HG02610 (cell line): Measurements from ENCODE around the gene PAPPA2.
"Not testable (repeated sequence)": the region's sequence is repeated elsewhere in the genome, so short reads cannot be mapped to it uniquely, and the experiment has no call there.

Experiments used
- ATAC-seq: cut with Tn5 transposase; IDR thresholded peaks from one replicate; pipeline ENCODE4 v1.9.1; 2021; ENCODE audit warnings: mild to moderate bottlenecking, moderate library complexity; ENCODE audit not compliant: unreplicated experiment

PAPPA2 gene

DNA sequence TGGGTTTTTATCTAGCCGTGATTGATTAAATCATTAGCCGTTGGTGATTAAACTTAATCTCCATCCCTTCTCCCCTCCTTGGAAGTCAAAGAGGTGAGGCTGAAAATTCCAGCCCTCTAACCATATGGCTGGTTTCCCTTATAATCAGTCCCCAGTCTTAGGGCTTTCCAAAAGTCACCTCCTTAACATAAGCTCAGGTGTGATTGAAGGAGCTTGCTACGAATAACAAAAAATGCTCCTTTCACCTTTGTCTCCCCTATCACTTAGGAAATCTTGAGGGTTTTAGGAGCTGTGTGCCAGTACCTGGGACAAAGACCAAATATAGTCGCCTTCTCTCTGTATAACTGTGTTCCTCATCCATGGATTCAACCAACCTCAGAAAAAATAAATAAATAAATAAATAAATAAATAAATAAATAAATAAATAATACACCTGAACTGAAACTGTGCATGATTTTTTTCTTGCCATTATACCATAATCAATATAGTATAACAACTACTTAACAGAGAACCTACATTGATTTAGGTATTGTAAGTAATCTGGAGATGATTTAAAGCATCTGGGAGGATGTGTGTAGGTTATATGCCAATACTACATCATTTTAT, 82.2 kb downstream of the PAPPA2 start:
- no peak for ATAC-seq

DNA sequence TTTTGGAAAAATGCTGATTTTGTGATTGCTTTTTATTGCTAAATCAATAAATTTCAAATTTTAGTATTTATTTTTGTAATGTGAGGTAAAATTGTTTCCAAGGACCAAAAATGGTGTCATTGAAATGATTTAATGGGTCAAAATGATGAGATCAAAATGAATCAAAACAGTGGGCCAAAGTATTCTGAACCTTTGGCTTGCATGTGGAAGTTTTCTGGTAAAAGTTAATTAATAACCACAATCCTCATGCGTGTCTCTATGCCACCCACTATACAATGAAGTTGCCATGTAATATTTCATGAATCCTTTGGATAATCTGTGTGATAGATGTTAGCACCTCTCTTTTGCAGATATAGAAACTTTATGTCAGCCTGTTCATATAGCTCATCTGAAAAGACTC, 83.8 kb downstream of the PAPPA2 start:
- no peak for ATAC-seq

DNA sequence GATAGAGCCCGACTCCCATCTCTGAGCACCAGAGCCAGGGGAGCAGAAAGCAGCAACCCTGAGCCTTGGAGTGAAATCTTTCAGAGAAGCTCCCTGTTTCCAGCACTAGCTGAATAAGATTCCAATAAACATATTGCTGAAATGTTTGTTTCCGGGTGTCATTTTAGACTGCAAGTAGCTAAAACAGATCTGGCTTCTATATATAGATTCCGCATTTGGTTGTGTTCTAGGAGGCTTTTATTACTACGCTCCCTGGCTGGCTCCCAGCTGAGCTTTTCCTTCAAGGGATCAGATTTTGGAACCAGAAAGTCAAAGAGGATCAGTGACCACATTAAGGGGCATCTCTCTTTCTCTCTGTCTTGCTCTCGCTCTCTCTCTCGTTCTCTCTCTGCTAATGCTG, 88.2 kb downstream of the PAPPA2 start:
- ATAC-seq: no peak

DNA sequence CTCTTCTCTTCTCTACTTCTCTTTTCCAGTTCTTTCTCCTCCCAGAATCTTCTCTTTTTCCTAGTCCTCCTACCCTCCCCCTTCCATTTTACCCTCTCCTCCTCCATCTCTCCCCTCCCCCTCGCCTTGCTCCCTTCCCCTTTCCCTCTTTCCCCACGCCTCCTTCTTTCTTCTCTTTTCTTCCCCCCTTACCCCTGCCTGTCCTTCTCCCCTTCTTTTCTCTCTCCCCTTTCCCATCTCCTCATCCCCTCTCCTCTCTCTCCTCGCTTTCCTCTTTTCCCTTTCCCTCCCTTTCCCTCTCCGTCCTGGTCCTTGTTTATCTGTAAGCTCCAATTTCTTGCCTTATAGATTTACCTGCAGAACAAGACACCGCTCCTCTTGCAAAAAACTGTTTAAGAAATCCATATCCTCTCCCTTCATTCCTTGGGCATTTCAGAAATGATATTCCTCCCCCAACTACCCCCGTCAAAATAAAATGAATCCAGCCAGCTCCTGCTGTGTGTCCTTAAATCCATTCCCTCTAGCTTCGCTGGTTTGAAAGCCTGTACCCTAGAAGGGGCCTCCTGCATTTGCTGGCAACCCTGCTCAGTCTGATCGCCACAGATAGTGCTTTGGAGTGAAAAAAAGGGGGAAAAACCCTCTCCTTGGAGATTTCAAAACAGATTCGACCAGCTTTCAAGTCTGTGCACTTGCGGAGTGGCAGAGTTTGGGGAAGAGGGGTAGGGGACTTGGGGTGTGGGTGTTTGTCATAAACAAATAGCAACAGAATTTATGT, 89.4 kb downstream of the PAPPA2 start:
- no peak for ATAC-seq

DNA sequence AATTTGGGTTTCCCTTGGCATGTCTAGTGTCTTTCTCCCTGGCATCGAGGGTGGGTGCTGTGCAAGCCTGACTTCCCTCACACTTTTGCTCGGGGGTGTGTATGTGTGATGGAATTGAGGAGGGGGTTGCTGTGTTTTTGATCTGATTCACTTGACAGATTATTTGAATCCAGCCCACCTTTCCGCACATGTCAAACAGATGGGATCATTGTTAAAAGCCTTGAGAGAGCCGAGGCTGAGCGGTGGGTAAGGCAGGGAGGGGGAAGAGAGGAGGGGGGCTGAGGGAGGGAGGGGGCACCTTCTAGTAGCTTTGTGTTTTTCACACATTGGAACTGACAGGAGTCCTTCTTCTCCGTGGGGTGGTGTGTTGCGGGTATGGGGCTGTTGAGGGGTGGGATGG, 90.0 kb downstream of the PAPPA2 start:
- no peak for ATAC-seq

DNA sequence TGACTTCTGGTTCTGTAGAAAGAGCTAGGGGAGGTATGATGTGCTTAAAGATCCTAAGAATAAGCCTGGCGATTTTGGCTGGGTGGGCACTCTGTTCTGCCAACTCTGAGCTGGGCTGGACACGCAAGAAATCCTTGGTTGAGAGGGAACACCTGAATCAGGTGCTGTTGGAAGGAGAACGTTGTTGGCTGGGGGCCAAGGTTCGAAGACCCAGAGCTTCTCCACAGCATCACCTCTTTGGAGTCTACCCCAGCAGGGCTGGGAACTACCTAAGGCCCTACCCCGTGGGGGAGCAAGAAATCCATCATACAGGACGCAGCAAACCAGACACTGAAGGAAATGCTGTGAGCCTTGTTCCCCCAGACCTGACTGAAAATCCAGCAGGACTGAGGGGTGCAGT, 93.3 kb downstream of the PAPPA2 start:
- no peak for ATAC-seq

DNA sequence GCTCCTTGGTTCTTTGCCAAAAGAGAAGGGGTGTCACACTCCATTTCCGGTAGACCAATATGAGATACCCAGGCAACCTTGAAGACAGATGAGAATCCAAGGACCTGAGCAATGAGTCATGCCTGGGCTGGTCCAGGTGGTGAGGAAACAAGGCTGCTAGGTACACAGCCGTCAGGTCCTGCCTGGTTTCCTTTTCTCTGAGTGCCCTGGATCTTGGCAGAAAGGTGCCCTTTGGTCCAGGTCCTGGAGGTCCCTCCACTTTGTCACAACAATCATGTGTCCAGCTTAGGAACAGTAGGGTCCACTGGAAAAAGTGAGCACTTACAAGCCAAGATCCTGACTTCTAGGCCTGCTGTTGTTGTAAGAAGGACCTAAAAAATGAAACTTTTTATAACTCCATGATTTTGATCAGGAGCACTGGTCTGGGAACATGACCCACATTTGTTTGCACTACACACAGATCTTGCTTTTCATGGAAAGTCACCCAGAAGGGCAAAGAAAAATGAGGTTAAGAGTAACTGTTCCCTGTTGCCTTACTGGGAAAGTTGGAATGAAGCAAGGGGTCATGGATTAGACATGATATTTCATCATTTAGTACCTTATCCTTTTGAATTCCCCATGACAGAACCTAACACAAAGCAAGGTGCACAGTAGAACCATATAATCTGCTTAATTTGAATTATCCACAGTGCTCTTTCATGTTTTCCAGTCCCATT, 94.7 kb downstream of the PAPPA2 start:
- no peak for ATAC-seq

DNA sequence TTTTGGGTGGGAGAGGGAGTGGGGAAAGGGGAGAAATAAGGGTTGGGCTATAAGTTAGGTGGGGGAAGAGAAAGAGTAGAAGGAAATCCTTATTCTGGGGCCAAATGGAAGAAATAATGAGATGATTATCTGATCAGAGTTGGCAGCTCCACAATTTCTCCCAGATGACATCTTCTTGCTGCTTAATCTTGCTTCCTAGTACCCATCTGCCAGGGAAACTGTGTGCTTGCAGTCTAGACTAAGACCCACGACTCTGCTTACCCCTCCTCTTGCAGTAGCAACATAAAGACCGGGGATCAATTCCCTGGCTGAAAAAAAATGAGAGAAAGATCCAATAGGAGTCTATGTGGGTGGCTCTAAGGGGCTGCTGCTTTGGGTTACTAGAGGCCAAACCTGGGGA, 95.6 kb downstream of the PAPPA2 start:
- ATAC-seq: no peak

DNA sequence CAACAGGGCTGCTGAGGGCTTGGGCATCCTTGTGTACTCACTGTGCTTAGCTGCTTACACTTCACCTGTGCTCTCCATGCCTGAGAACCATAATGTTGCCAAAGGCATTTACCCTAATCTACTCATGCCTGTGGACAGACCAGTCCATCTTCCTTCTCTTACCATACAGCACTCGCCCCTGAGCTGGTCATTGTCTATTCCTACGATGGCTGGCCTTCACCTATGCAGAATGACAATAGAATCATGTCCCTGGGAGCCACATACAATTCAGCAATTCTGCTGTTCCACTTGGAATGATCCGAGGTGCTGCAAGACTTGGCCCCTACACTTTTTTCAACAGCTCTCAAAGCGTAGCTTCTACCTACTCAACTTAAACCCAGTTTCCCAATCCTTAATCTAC, 96.5 kb downstream of the PAPPA2 start:
- ATAC-seq: no peak

DNA sequence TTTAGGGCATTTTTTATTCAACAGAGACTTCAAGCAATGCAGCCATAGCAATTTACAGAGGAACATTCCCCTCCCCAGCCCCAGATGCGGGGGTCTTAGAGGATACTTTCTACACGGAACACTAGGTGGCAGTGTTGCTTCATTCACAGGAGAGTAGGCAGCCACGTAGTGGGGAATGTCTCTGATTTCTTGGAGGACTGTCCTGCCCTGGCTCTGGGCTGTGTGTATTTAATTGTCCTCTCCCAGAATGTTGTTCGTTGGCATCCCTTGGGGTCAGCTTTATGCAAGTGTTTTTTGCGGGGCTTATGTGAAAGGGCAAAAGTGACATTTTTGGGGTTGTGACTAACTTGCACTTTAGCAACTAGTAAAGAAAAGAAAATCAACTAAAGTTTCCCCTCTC, 96.9 kb downstream of the PAPPA2 start:
- no peak for ATAC-seq

DNA sequence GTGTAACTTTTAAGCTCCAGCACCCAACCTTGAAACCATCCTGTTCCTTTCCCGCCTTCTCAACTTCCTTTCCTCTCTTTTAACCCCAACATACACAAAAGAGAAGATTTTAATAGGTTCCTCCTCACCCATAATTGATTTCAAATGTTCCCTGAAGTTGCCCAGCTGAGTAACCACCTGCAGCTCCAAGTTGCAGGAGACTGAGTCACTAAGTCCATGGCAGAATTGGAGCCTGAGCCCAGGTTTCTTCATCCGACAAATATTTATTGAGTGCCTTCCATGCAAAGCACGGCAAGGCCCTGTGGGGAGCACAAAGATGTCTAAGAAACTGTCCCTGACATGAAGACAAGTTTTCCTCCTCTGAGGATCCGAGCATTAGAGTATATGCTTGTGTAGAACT, 97.7 kb downstream of the PAPPA2 start:
- no peak for ATAC-seq

DNA sequence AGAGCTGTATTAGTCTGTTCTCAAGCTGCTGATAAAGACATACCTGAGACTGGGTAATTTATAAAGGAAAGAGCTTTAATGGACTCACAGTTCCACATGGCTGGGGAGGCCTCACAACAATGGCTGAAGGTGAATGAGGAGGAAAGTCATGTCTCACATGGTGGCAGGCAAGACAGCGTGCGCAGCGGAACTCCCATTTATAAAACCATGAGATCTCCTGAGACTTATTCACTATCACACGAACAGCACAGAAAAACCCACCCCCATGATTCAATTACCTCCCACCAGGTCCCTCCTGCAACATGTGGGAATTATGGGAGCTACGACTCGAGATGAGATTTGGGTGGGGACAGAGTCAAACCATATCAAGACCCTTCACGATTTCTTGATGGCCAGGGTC, 98.8 kb downstream of the PAPPA2 start:
- not testable (repeated sequence) for ATAC-seq

DNA sequence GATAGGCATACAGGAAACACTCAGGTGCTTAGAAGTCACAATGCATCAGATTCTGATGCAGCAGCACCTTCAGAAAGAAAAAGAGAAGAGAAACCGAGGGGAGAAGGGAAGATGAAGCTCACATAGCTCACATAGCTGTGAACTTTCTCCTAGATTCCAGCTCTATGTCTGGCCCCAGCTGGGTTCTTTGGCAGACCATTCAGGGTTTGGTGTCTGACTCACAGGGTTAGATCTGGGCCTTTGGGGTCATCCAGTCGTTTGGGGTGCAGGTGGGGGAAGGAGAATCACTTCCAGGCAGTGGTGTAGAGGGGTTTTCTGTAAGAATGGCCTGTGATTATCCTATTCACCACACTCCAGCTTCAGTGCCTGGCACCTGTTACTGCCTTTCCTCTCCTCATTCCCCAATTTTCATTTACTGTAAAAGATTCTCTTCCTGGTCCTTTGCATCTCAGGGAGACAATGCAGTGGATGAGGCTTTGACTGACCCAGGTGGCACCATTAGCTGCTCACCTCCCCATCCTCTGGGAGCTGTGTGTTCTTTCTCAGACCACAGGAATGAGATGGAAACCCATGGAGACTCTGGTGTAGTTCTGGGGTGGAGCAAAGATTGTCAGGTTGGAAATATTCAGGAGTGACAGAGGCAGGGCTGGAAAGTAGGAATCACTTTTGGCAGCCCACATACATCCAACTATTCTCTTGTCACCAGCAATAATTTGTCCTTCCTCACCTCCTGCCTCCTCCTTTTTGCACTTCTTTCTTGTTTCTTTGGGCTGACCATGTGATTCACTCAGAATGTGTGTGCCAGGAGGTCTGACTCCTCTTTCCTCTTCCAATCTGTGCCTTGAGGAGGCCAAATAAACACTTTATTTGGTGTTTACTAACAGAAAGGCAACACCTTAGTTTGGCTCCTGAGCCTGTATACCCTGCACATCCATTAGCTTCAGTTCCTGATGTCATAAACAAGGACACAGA, 103.3 kb downstream of the PAPPA2 start:
- ATAC-seq: no peak

DNA sequence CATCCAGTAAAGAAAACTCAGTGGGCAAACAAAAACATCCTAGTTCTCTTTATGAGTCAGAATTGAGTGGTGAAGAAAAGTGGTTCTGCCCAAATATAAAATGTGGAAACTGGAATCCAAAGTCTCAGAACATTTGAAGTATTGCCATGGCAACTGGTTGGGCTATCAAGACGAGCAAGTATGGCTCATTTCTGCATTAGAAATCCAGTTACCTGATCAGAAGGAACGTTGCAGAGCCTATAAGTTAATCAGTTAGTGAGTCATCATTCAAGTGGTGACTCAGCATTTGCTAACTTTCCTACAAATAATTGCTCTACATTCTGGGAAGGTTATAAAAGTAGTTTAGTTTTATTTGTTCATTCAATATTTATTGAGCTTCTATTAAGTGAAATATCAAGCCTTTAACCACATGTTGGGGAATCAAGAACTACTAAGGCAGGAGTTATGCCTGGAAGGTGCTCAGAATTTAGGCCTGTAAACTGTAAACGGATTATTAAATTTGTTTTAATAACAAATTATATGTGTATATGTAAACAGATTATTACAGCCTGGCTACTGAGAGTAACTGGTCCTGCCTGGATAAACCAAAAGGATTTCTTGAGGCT, 104.3 kb downstream of the PAPPA2 start:
- no peak for ATAC-seq

DNA sequence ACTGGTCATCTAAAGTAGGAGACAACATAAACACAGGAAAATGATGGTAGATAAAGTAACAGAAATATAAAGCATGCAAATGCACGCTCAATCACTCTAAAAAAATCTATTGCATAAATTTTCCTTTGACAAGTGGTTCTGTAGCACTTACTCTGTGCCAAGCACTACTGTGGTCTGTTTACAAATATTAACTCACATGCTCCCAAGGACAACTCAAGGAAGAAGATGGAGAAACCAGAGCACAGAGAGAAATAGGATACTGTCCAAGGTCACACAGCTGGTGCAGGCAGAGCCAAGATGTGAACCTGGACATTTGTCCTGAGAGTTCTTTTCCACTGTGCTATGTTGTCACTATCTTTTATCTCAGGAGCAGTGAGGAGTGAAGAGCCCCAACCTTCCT, 105.2 kb downstream of the PAPPA2 start:
- ATAC-seq: no peak

DNA sequence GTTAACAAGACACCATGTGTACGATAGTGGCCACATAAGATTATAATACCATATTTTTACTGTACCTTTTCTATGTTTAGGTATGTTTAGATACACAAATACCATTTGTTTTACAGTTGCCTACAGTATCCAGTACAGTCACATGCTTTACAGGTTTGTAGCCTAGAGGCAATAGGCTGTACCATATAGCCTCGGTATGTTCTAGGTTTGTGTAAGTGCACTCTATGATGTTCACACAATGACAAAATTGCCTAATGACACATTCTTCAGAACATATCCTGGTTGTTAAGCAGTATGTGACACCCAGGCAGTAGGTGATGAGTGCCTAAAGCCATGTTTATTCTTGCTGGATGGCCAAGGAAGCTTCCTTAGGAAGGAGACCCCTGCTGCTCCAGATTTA, 111.8 kb downstream of the PAPPA2 start:
- ATAC-seq: no peak

DNA sequence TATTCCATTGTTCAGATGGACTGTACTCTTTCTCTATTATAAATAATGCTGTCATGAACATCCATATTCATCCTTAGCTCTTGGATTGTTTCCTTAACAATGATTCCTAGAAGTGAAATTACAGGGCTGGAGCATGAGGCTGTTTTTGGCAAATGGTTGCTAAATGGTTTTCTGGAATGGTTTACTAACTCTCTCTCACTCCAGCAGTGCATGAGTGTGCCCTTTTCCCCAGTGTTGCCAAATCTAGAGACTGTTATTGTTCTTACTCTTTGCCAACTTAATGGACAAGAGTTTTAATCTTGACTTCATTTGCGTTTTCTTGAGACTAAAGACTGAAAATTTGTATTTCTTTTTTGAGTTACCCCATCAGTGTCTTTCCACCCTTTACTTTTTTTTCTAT, 113.0 kb downstream of the PAPPA2 start:
- ATAC-seq: no peak

DNA sequence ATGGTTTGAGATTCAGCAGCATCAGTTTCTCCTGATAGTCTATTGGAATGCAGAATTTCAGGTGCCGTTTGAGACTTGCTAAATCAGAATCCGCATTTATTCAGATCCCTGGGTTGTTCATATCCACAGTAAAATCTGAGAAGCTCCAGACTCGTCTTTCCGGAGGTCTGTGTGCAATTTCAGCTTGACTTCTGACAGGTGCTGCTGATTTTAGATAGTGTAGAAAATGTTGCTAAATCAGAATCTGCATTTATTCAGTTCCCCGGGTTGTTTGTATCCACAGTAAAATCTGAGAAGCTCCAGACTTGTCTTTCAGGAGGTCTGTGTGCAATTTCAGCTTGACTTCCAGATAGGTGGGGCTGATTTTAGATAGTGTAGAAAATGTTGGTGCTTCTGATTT, 113.7 kb downstream of the PAPPA2 start:
- no peak for ATAC-seq

DNA sequence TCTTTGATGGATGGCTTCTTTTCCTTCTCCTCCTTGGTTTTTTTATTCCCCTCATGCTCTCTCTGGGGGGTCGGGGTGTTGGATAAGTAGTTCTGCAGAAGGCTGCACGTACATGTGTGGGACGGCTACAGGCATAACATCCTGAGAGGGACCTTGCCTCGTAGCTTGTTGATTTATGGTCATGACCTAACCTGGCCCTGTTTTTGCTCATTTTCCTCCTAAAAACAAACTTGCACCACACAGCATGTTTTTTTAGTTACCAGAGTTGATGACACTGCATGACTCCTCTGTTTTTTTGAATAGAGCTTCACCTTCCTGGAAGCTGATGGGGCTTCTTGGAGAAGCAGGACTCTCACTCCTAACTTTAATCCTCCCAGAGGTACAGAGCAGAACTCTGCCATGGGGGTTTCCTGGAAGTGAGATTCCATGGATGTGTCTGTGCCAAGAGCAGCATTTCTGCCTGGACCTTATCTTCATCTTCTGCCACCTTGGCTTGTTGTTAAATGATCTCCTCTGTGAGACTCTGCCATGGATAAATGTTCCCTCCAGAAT, 114.7 kb downstream of the PAPPA2 start:
- ATAC-seq: no peak

DNA sequence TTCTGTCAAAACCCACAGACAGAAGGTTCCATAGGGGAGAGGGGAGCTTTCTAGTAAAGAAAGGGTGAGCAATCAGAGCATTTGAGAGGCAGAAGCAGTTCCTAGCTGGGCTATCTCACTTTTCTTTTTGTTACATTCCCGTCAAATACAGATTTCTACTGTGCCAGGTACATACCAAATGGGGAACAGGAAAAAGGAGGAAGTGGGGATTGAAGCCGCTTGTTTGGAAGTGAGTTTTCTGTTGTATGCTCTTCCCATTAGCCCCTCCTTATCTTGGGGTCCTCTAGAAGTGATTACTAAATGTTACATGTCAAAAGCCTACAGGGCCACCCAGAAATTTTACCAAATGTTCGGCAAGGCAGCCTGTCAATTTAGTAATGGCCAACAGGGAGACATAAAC, 116.1 kb downstream of the PAPPA2 start:
- no peak for ATAC-seq
